Measurements from ENCODE around the gene TACC2. TPM values are rescaled to one million over a fixed set of nuclear protein-coding genes. Genes with fewer than 3 reads are reported as not detected.

The TACC2 gene
- total and polyA plus RNA-seq, 2 experiments from 2014 or later, result 30.8 to 35.9 TPM

- Histone ChIP-seq H3K36me3 (ENCODE audit: insufficient read depth) (no peaks in the 10 kb centered on the region), H3K27me3 (ENCODE audit: insufficient read depth) (no peaks in the 10 kb centered on the region), H3K79me2 (replicated peaks; ENCODE audit: insufficient read depth) (no peaks in the 10 kb centered on the region), H4K20me1 (replicated peaks; ENCODE audit: insufficient read depth) (no peaks in the 10 kb centered on the region), H3K4me1 (ENCODE audit: insufficient read depth) (no peaks in the 10 kb centered on the region), H2AFZ (no peak overlapping the region), H3K9me2 (ENCODE audit: insufficient read depth) (no peaks in the 10 kb centered on the region), H3F3A (replicated peaks; ENCODE audit: low read depth) (no peaks in the 10 kb centered on the region), H3K4me3 (no peak overlapping the region), H3K4me2 (no peak overlapping the region), H3K27ac (ENCODE audit: low read depth) (no peak overlapping the region)
- TF ChIP-seq ZNF331 (CRISPR knock-in tag; IDR thresholded peaks at IDR 0.05; ENCODE audit: low read depth) (no peak), ZNF462 (CRISPR knock-in tag; IDR thresholded peaks at IDR 0.05) (no peak), CREB1 (CRISPR knock-in tag; IDR thresholded peaks at IDR 0.05; ENCODE audit: low read depth) (no peak), EZH2 (IDR thresholded peaks at IDR 0.05; ENCODE audit: low read depth, unreplicated experiment) (no peak), NANOG (IDR thresholded peaks at IDR 0.05; ENCODE audit: borderline replicate concordance) (no peak), EZH2phosphoT487 (IDR thresholded peaks at IDR 0.05; ENCODE audit: unreplicated experiment) (no peak), CTCF (conservative IDR thresholded peaks at IDR 0.05; ENCODE audit: low read depth in 2 of 2) (no peak), JUNB (IDR thresholded peaks at IDR 0.05; ENCODE audit: unreplicated experiment) (no peak), ZNF114 (CRISPR knock-in tag; IDR thresholded peaks at IDR 0.05) (no peak), POLR2AphosphoS5 (IDR thresholded peaks at IDR 0.05; ENCODE audit: low read depth) (no peak), STAT1 (IDR thresholded peaks at IDR 0.05; ENCODE audit: unreplicated experiment) (no peak), REST (IDR thresholded peaks at IDR 0.05; ENCODE audit: unreplicated experiment) (no peak), ETS1 (IDR thresholded peaks at IDR 0.05) (no peak)
- Mint-ChIP-seq H3K36me3 (ENCODE audit: low read depth) (no peaks in the 10 kb centered on the region), H3K4me3 (no peak overlapping the region), H3K27ac (no peak overlapping the region), H3K4me1 (no peaks in the 10 kb centered on the region), H3K9me3 (no peaks in the 10 kb centered on the region), H3K27me3 (ENCODE audit: insufficient read depth, low read depth, poor library complexity) (peaks cover 2% of the 10 kb centered on the region)
- DNase-seq (ENCODE audit: low spot score) (no peak), ATAC-seq (no peak)
These were observed 100.5 kb downstream of the TACC2 start for GRCh38 chr10:122089311-122090017.
